Stimulated activated naive CD8-positive, alpha-beta T cell treated with anti-CD3 and anti-CD28 coated beads, Interleukin-15, amount 100 ng/mL, for 72 hours (primary cell): Measurements from ENCODE around the gene MYO19.
"Not testable (repeated sequence)": the region's sequence is repeated elsewhere in the genome, so short reads cannot be mapped to it uniquely, and the experiment has no call there.

Source experiments
- ATAC-seq: fragments of 150-1000 bp; cut with Tn5 transposase; 2 replicates; pipeline ENCODE4 v1.10.0; 2021; ENCODE audit warnings: mild to moderate bottlenecking, moderate library complexity
- DNase-seq, 2 donors: peaks; one replicate each; pipeline ENCODE4 v3.0.0; 2021 to 2022
- H3K27ac Mint-ChIP-seq, 2 donors: one replicate each; pipeline ENCODE4 v1.8.0; 2022; ENCODE audit warnings: mild to moderate bottlenecking in 2 of 2, mixed read lengths in 2 of 2, moderate library complexity in 2 of 2
- H3K27me3 Mint-ChIP-seq: one replicate; pipeline ENCODE4 v1.8.0; 2022; ENCODE audit warnings: mixed read lengths
- H3K4me1 Mint-ChIP-seq: one replicate; pipeline ENCODE4 v1.8.0; 2022; ENCODE audit warnings: mild to moderate bottlenecking, mixed read lengths
- H3K4me3 Mint-ChIP-seq, 2 donors: one replicate each; pipeline ENCODE4 v1.8.0; 2022; ENCODE audit warnings: mild to moderate bottlenecking in 2 of 2, mixed read lengths in 2 of 2, moderate library complexity in 1 of 2
- H3K9me3 Mint-ChIP-seq, 2 donors: one replicate each; pipeline ENCODE4 v1.8.0; 2022; ENCODE audit warnings: mixed read lengths in 2 of 2

The MYO19 gene

DNA sequence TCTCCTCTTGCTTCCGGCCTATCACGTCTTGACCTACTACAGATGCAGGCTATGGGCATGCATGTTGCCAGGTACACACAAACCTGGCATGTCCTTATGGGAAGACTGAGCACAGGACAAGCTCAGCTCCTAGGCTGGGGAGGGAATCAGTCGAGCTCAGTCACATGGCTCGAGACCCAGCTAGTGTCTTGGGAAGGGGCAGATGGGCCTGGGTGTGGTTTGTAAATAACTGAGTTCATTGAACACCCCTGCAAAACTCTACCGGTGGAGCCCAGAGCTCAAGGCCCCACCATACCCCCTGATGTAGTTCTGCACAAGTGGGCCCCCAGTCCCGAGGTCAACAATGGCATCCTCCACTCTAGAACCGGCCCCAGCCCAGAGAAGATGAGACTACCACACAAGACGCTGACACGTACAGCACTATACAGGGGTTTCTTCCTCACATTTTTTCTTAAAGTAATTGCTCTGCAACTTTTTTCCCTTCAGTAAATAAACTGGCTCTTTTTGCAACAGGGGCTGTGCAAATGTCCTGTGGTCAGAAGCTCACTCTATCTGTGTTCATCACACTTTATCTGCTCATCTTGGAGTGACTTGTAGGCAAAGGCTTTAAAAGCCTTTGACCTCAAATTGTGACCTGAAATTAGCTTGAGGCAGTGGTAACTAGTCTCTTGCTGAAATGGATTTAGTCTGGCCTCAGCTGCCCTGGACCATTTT is 25.2 kb downstream of the MYO19 start:
- H3K4me1 Mint-ChIP-seq = no peaks in the 10 kb centered on the region
- no peaks in the 10 kb centered on the region for H3K27me3 Mint-ChIP-seq
- H3K9me3 Mint-ChIP-seq = no peaks in the 10 kb centered on the region
- DNase-seq = no peak
- ATAC-seq = no peak
- no peak overlapping the region for H3K27ac Mint-ChIP-seq
- no peak overlapping the region for H3K4me3 Mint-ChIP-seq

DNA sequence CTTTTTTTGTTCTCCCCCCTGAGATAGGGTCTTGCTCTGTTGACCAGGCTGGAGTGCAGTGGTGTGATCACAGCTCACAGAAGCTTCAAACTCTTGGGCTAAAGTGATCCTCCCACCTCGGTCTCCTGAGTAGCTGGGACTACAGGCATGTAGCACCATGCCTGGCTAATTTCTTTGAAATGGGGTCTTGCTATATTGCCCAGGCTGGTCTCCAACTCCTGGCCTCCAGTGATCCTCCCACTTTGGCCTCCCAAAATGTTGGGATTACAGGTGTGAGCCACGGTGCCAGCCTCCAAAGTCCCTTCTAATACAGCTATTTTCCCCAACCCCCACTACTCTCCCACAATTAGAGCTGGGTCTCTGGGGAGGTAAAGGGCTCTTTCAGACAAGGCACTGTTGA is 26.2 kb downstream of the MYO19 start:
- not testable (repeated sequence) for H3K4me3 Mint-ChIP-seq, H3K4me1 Mint-ChIP-seq, H3K27me3 Mint-ChIP-seq, DNase-seq, H3K9me3 Mint-ChIP-seq, ATAC-seq
- peak overlapping the region in 1 of 2 donors; percentile 35 for H3K27ac Mint-ChIP-seq

DNA sequence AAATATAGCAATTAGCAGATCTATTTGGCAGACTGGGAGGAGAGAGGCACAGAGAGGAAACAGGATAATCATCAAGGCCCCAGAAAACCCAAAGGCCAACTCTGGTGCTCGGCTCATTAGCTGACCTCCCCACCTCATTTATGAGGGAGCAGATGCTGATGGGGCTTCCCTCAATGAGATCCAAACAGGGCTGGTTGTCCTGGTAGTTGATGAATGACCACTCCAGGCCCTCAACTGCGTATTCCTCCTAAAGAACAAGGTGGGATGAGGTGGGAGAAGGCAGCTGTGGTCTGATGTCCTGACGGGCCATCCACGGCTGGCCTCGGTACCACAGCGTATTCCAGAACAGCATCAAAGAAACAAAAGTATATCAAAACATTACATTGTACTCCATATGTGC is 27.4 kb downstream of the MYO19 start:
- ATAC-seq (no peak), DNase-seq (no peak)
- no peaks in the 10 kb centered on the region for H3K27me3 Mint-ChIP-seq
- no peak overlapping the region for H3K4me3 Mint-ChIP-seq
- no peaks in the 10 kb centered on the region for H3K9me3 Mint-ChIP-seq
- H3K4me1 Mint-ChIP-seq = peaks cover 8% of the 10 kb centered on the region
- peak overlapping the region in 1 of 2 donors; percentile 23 for H3K27ac Mint-ChIP-seq

DNA sequence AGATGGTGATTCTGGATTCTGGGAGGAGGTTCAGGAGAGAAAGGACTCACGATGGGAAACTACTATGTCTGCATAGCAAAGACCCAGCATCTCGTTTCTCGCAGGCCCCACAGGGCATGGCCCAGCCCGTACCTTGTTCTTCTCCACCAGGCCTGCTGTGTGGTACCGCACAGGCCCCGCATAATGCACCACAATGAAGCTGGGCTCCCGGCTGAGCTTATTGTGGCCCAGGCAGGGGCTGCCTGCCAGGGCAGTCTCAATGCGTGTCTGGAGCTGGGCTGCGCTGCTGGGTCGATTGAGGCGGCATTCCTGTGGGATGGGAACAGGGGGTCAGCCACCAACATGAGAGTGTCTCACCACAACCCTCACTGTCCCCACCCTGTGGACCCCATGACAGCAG is 27.8 kb downstream of the MYO19 start:
- no peak overlapping the region for H3K4me3 Mint-ChIP-seq
- H3K27me3 Mint-ChIP-seq = no peaks in the 10 kb centered on the region
- ATAC-seq (no peak), DNase-seq (no peak)
- peak overlapping the region in 1 of 2 donors; percentile 23 for H3K27ac Mint-ChIP-seq
- peaks cover 8% of the 10 kb centered on the region for H3K4me1 Mint-ChIP-seq
- H3K9me3 Mint-ChIP-seq = no peaks in the 10 kb centered on the region

DNA sequence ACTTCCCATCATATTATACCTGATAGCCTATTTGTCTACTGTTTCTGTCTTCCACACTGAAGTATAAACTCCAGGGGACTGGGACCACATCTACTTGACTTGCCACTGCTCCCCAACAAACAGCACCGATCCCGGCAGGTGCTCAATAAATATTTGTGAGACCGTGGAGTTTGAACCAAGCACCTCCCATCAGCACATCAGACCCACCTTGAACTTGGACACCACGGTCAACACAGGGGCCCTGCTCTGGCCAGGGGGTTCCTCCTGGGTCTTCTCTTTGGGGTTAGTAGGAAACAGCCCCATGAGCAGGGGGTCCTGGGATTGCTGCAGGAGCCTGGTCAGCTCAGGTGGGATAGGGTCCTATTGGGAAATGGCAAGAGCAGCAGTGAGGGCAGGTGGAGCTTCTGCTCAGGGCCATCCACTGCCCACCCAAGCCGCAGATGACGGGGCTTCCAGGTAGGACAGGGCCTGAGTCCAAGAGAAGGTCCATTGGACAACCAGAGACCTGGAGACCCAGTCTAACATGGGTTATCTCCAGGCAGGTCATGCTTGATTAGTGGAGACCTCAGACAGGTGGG is 28.3 kb downstream of the MYO19 start:
- no peak for ATAC-seq
- peaks cover 8% of the 10 kb centered on the region for H3K4me1 Mint-ChIP-seq
- DNase-seq = no peak
- H3K27me3 Mint-ChIP-seq = no peaks in the 10 kb centered on the region
- H3K27ac Mint-ChIP-seq = no peak overlapping the region
- no peaks in the 10 kb centered on the region for H3K9me3 Mint-ChIP-seq
- no peak overlapping the region for H3K4me3 Mint-ChIP-seq

GRCh38 chr17:36505171-36505570 is 29.5 kb downstream of the MYO19 start:
- H3K9me3 Mint-ChIP-seq = no peaks in the 10 kb centered on the region
- no peak overlapping the region for H3K4me3 Mint-ChIP-seq
- no peak overlapping the region for H3K27ac Mint-ChIP-seq
- peaks cover 8% of the 10 kb centered on the region for H3K4me1 Mint-ChIP-seq
- ATAC-seq = no peak
- DNase-seq = no peak
- no peaks in the 10 kb centered on the region for H3K27me3 Mint-ChIP-seq

DNA sequence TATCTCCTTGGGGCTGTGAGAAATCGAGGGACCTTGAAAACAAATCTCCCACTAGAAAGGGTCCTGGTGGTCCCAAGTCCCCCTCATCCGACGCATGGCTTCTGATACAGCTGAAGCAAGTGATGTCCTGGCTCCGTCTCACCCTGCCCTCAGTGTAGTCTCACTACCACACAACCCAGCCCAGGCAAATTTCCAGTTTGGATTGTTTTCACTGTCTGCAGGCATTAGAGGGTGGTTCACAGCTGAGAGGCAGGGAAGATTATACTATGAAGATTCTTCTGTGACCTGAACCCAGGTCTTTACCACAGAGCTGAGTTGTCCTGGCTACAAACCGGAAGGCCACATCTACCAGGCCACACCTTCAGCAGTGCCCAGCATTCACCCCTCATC is 30.5 kb downstream of the MYO19 start:
- DNase-seq (no peak), ATAC-seq (no peak)
- no peaks in the 10 kb centered on the region for H3K9me3 Mint-ChIP-seq
- H3K27me3 Mint-ChIP-seq = no peaks in the 10 kb centered on the region
- H3K27ac Mint-ChIP-seq = peak overlapping the region; percentile 55 to 93
- peaks cover 8% of the 10 kb centered on the region for H3K4me1 Mint-ChIP-seq
- no peak overlapping the region for H3K4me3 Mint-ChIP-seq

GRCh38 chr17:36503456-36504155 is 31.1 kb downstream of the MYO19 start:
- no peak for ATAC-seq
- H3K27ac Mint-ChIP-seq = peak overlapping the region; percentile 72 to 93
- no peaks in the 10 kb centered on the region for H3K27me3 Mint-ChIP-seq
- H3K4me1 Mint-ChIP-seq = peaks cover 8% of the 10 kb centered on the region
- DNase-seq = no peak
- H3K9me3 Mint-ChIP-seq = no peaks in the 10 kb centered on the region
- no peak overlapping the region for H3K4me3 Mint-ChIP-seq

- Mint-ChIP-seq H3K4me1 (peaks cover 8% of the 10 kb centered on the region), H3K9me3 (no peaks in the 10 kb centered on the region), H3K4me3 (no peak overlapping the region), H3K27me3 (no peaks in the 10 kb centered on the region), H3K27ac (peak overlapping the region; percentile 13 to 31)
- ATAC-seq = no peak
- no peak for DNase-seq
Measured at GRCh38 chr17:36501963-36502362, 32.7 kb downstream of the MYO19 start.

DNA sequence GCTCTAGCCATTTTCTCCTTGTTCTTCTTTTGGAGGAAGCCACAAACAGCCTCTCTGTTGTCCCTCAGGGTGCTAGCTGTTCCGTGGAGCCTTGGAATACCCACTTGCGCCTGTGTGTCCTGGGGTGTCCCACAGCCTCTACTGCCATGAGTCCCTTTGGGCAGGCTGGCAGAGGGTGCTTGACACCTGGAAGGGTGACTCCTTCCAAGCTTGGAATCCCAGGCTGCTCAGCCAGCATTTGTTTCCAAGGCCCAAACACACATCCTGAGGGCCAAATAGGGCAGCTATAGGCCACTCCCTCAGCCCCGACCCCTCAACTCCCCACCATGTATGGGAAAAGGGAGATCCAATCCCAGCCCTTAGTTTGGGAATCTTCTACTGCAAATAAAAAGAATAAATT is 33.3 kb downstream of the MYO19 start:
- peak overlapping the region; percentile 5 to 77 for H3K27ac Mint-ChIP-seq
- no peaks in the 10 kb centered on the region for H3K27me3 Mint-ChIP-seq
- H3K4me1 Mint-ChIP-seq = peaks cover 8% of the 10 kb centered on the region
- no peak for ATAC-seq
- H3K9me3 Mint-ChIP-seq = no peaks in the 10 kb centered on the region
- no peak overlapping the region for H3K4me3 Mint-ChIP-seq
- no peak for DNase-seq

DNA sequence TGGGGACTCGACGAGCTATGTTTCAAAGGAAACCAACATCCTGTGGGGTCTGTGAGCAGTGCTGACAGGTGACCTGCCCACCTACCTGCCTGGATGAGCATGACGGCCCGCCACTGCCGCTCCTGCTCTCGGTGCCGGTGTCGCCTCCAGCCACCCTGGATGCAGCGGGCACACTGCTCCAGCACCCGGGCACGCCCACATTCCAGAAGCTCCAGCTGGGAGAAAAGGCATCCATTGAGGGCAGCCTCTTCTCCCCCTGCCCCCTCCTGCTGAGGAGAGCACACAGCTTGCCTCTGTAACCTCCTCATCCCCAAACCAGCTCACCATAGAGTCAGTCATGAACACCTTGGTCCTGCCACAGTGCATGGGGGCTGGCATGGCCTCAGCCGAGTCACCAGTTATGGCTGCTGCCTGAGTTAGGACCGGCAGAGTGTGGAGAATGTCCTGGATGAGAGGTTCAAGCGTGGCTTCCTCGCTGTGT is 33.9 kb downstream of the MYO19 start:
- H3K4me1 Mint-ChIP-seq = peaks cover 8% of the 10 kb centered on the region
- DNase-seq = no peak
- H3K4me3 Mint-ChIP-seq = no peak overlapping the region
- ATAC-seq = no peak
- no peak overlapping the region for H3K27ac Mint-ChIP-seq
- H3K9me3 Mint-ChIP-seq = no peaks in the 10 kb centered on the region
- H3K27me3 Mint-ChIP-seq = no peaks in the 10 kb centered on the region

DNA sequence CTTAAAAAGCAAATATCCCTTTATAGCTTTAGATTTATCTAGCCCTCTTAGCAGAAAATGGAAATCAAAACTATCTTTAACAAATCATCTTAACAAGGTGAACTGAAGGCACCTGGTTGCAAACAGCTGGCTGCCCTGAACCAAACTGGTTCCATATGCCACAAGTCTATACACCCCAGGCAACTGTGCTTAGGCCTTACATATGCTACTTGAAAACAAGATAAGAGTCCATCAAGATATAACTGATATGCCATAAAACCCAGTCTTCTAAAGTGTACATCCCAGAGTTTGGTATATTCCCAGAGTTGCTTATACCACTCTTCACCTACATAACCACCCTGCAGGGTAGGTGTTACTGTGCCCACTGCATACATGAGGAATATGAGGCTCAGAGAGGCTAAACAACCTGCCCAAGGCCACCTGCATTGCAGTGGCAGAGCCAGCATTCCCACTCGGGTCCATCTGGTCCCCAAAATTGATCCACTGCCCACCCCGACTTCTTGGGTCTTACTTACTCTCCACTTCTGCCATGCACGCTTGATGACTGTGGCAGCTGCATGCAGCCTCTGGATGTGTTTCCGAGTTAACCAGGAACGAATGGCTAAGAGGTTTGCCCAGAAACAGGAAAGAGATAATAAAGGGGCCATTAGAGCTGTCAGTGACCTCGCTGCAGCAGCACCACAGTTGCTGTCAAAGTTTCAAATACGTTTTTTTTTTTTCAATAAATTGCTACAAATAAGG is 35.9 kb downstream of the MYO19 start:
- no peak for ATAC-seq
- Mint-ChIP-seq H3K27ac (no peak overlapping the region), H3K4me3 (no peak overlapping the region), H3K27me3 (no peaks in the 10 kb centered on the region), H3K9me3 (no peaks in the 10 kb centered on the region), H3K4me1 (peaks cover 8% of the 10 kb centered on the region)
- DNase-seq = no peak

- H3K9me3 Mint-ChIP-seq = no peaks in the 10 kb centered on the region
- ATAC-seq = no peak
- no peaks in the 10 kb centered on the region for H3K27me3 Mint-ChIP-seq
- DNase-seq = no peak
- H3K4me3 Mint-ChIP-seq = no peak overlapping the region
- H3K4me1 Mint-ChIP-seq = peaks cover 7% of the 10 kb centered on the region
- no peak overlapping the region for H3K27ac Mint-ChIP-seq
Measured at GRCh38 chr17:36498155-36498554, 36.5 kb downstream of the MYO19 start.

DNA sequence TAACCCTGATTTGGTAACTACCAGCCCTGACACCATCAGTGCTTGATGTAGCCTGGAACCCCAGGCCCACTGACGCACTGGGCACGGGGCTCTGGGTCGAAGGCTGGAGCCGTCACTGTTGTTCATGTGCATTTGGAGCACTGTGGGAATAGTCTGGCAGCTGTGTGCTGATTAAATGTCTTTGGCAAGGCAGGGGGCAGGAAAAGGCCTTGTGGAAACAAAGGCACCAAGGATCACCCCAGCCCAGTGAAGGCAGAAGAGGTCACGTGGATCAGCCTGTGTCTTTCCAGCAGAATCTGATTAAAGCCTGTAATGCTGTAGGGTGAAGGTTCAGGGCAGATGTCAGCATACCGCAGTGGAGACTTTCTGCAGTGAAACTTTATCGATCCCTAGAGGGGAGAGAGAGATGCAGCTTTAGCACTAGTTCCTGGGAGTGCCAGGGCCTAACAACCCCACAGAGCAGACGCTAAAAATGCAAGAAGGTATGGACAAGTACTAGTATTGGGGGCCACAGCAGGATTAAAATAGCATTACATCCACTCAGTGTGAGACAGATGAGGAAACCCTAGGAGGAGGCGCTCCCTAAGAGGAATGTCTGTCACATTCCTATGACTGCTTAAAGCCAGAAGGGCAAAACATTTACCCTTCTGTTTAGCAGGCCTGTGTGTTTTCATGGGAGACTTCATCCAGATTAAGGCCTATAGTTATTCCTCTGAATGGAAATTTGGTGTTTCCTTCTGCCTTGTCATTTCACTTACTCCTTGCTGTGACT is 38.5 kb downstream of the MYO19 start:
- DNase-seq (no peak), ATAC-seq (no peak)
- Mint-ChIP-seq H3K27ac (peak overlapping the region in 1 of 2 donors; percentile 13), H3K4me1 (peaks cover 9% of the 10 kb centered on the region), H3K9me3 (no peaks in the 10 kb centered on the region), H3K27me3 (no peaks in the 10 kb centered on the region), H3K4me3 (no peak overlapping the region)

DNA sequence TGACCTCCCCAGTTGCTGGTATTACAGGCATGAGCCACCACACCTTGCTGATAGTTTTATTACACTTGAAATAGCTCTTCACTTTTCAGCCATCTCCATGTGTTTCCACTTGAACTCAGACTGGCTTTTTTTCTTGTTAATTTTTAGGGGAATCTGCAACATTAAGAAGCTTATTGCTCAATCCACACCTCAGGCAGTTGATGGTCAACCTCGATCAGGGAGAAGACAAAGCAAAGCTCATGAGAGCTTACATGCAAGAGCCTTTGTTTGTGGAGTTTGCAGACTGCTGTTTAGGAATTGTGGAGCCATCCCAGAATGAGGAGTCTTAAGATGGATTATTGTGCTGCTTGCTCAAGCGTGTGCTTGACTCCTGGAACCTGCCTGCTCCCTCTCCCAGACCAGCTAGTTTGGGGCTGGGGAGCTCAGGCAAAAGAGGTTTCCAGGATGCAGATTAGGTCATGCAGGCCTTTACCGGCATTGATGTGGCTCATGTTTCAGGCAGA is 39.5 kb downstream of the MYO19 start:
- no peak overlapping the region for H3K27ac Mint-ChIP-seq
- H3K27me3 Mint-ChIP-seq = no peaks in the 10 kb centered on the region
- ATAC-seq = no peak
- no peaks in the 10 kb centered on the region for H3K9me3 Mint-ChIP-seq
- no peak overlapping the region for H3K4me3 Mint-ChIP-seq
- peaks cover 18% of the 10 kb centered on the region for H3K4me1 Mint-ChIP-seq
- DNase-seq = no peak
